HCT116 (cell line): ENCODE measurements around the gene CCDC92B. TPM values are rescaled to one million over a fixed set of nuclear protein-coding genes. Genes with fewer than 3 reads are reported as not detected.

Experiments
- ATAC-seq: fragments of 200-7000 bp; cut with Tn5 transposase; 2 replicates; pipeline ENCODE4 v1.9.1; 2020; ENCODE audit warnings: mild to moderate bottlenecking, moderate library complexity
- BruUV-seq: library from RNA; stranded (reverse); fragments of 400-500 nt; replicated peaks from 2 replicates; lab custom pipeline; 2021; lab: Mats Ljungman, UMichigan
- CTCF ChIA-PET: fragments of 300-600 bp; sonication (Branson Sonifier 250); formaldehyde crosslinking; loops from one replicate; lab custom pipeline; 2021; ENCODE audit warnings: antibody characterized with exemption; lab: Charles Lee
- POLR2A ChIA-PET: fragments of 300-600, 350-600 bp; sonication (Branson Sonifier 250); formaldehyde crosslinking; loops from one replicate; lab custom pipeline; 2021; ENCODE audit warnings: antibody characterized with exemption; lab: Charles Lee
- RAD21 ChIA-PET, 2 experiments: fragments of 300-600 bp; sonication (Branson Sonifier 250); formaldehyde crosslinking; loops; one replicate each; lab custom pipeline; 2023; ENCODE audit warnings: low total read pairs in 2 of 2; ENCODE audit not compliant: uncharacterized antibody in 2 of 2, unreplicated experiment in 2 of 2, low non-redundant PET in 1 of 2; lab: Charles Lee
- DNase-seq: peaks from one replicate; pipeline ENCODE4 v3.0.0-alpha.2; 2010; ENCODE audit warnings: low read depth, low spot score
- H2AFZ ChIP-seq: fragments of 200-600 bp; shearing (Covaris generic), sonication (generic); 2 replicates; pipeline ENCODE4 v1.6.1; 2017; ENCODE audit warnings: low read depth, mixed run types, mixed read lengths, antibody characterized with exemption, low read length; ENCODE audit not compliant: poor library complexity, severe bottlenecking
- H3K27ac ChIP-seq: 2 replicates; pipeline ENCODE4 v1.5.1; 2012; ENCODE audit warnings: low read depth, low read length
- H3K27me3 ChIP-seq: fragments of 200-600 bp; sonication (generic); 2 replicates; pipeline ENCODE4 v1.6.1; 2016; ENCODE audit warnings: mixed run types, low read length, mixed read lengths; ENCODE audit not compliant: insufficient read depth
- H3K36me3 ChIP-seq, 2 experiments: fragments of 200-500 bp in 1 of 2; fragments of 200-600 bp in 1 of 2; sonication (Bioruptor generic) in 1 of 2; sonication (generic) in 1 of 2; 2 replicates each; pipeline versions ENCODE4 v1.5.1 to v1.6.1; 2014 to 2016; ENCODE audit warnings: low read length in 2 of 2, inconsistent platforms in 1 of 2, mixed read lengths in 1 of 2, mixed run types in 1 of 2; ENCODE audit not compliant: insufficient read depth in 2 of 2, control insufficient read depth in 1 of 2
- H3K4me1 ChIP-seq, 2 experiments: fragments of 200-600 bp in 1 of 2; sonication (generic) in 1 of 2; 2 replicates each; pipeline versions ENCODE4 v1.5.1 to v1.6.1; 2012 to 2017; ENCODE audit warnings: low read length in 2 of 2, inconsistent platforms in 1 of 2, mild to moderate bottlenecking in 1 of 2, mixed read lengths in 1 of 2, mixed run types in 1 of 2, moderate library complexity in 1 of 2; ENCODE audit not compliant: insufficient read depth in 2 of 2, control insufficient read depth in 1 of 2
- H3K4me2 ChIP-seq: fragments of 200-600 bp; sonication (generic); 2 replicates; pipeline ENCODE4 v1.6.1; 2017; ENCODE audit warnings: mixed run types, low read length, mixed read lengths
- H3K4me3 ChIP-seq, 2 experiments: fragments of 200-600 bp in 1 of 2; sonication (generic) in 1 of 2; replicated peaks in 1 of 2; 2 replicates each; pipeline ENCODE4 v1.5.1; 2011 to 2016; ENCODE audit warnings: low read length in 2 of 2, control low read depth in 1 of 2, low read depth in 1 of 2, mild to moderate bottlenecking in 1 of 2, mixed read lengths in 1 of 2, mixed run types in 1 of 2
- H3K79me2 ChIP-seq: fragments of 200-600 bp; sonication (generic); 2 replicates; pipeline ENCODE4 v1.6.1; 2017; ENCODE audit warnings: mild to moderate bottlenecking, mixed run types, low read length, moderate library complexity, mixed read lengths; ENCODE audit not compliant: insufficient read depth
- H3K9ac ChIP-seq: fragments of 200-600 bp; sonication (generic); 2 replicates; pipeline ENCODE4 v1.6.1; 2016; ENCODE audit warnings: low read length, mixed read lengths
- H3K9me2 ChIP-seq: fragments of 200-600 bp; sonication (generic), shearing (Covaris generic); 2 replicates; pipeline ENCODE4 v1.6.1; 2017; ENCODE audit warnings: mixed run types, mild to moderate bottlenecking, moderate library complexity; ENCODE audit not compliant: insufficient read depth
- H3K9me3 ChIP-seq, 2 experiments: fragments of 200-500 bp in 1 of 2; fragments of 200-600 bp in 1 of 2; sonication (Bioruptor generic) in 1 of 2; sonication (generic) in 1 of 2; 2 replicates each; pipeline ENCODE4 v1.6.1; 2014 to 2017; ENCODE audit warnings: low read length in 2 of 2, mixed read lengths in 2 of 2, inconsistent platforms in 1 of 2, low read depth in 1 of 2, mild to moderate bottlenecking in 1 of 2, mixed run types in 1 of 2, moderate library complexity in 1 of 2; ENCODE audit not compliant: control insufficient read depth in 1 of 2, insufficient read depth in 1 of 2
- H4K20me1 ChIP-seq: fragments of 200-600 bp; sonication (generic), shearing (Covaris generic); 2 replicates; pipeline ENCODE4 v1.6.1; 2017; ENCODE audit warnings: mixed run types, mild to moderate bottlenecking, moderate library complexity; ENCODE audit not compliant: insufficient read depth
- CBX3 ChIP-seq: IDR thresholded peaks from 2 replicates; pipeline ENCODE4 v1.6.1; 2012; ENCODE audit warnings: low read depth
- CEBPB ChIP-seq: IDR thresholded peaks from 2 replicates; pipeline ENCODE4 v1.6.1; 2012; ENCODE audit warnings: low read depth
- EGR1 ChIP-seq: IDR thresholded peaks from 2 replicates; pipeline ENCODE4 v1.6.1; 2012; ENCODE audit warnings: low read depth
- ELF1 ChIP-seq: IDR thresholded peaks from 2 replicates; pipeline ENCODE4 v1.6.1; 2012; ENCODE audit warnings: low read depth, borderline replicate concordance
- EZH2 ChIP-seq: fragments of 200-600 bp; sonication (generic); IDR thresholded peaks from 2 replicates; pipeline ENCODE4 v1.6.1; 2017; ENCODE audit warnings: antibody characterized with exemption, mixed run types
- EZH2phosphoT487 ChIP-seq: fragments of 200-600 bp; IDR thresholded peaks from 2 replicates; pipeline ENCODE4 v1.6.1; 2018; ENCODE audit warnings: antibody characterized with exemption, borderline replicate concordance
- FOSL1 ChIP-seq: IDR thresholded peaks from 2 replicates; pipeline ENCODE4 v1.6.1; 2012; ENCODE audit warnings: low read depth
- JUND ChIP-seq: IDR thresholded peaks from 2 replicates; pipeline ENCODE4 v1.6.1; 2012
- POLR2A ChIP-seq: IDR thresholded peaks from 2 replicates; pipeline ENCODE4 v1.7.0; 2011; ENCODE audit warnings: borderline replicate concordance; ENCODE audit not compliant: insufficient read depth, insufficient read length; ENCODE audit errors: extremely low read depth
- RAD21 ChIP-seq: IDR thresholded peaks from 2 replicates; pipeline ENCODE4 v1.6.1; 2012; ENCODE audit warnings: low read depth, mild to moderate bottlenecking
- REST ChIP-seq: IDR thresholded peaks from 2 replicates; pipeline ENCODE4 v1.6.1; 2012; ENCODE audit warnings: low read depth
- SIN3A ChIP-seq: IDR thresholded peaks from 2 replicates; pipeline ENCODE4 v1.6.1; 2012; ENCODE audit warnings: low read depth
- SRF ChIP-seq: IDR thresholded peaks from 2 replicates; pipeline ENCODE4 v1.6.1; 2012; ENCODE audit warnings: low read depth
- TCF7L2 ChIP-seq: IDR thresholded peaks from 2 replicates; pipeline ENCODE4 v1.7.0; 2011; ENCODE audit warnings: borderline replicate concordance, inconsistent platforms; ENCODE audit not compliant: insufficient read depth, insufficient read length; ENCODE audit errors: extremely low read depth
- ZBTB33 ChIP-seq: IDR thresholded peaks from 2 replicates; pipeline ENCODE4 v1.6.1; 2011; ENCODE audit warnings: mild to moderate bottlenecking, low read length, moderate library complexity; ENCODE audit not compliant: insufficient replicate concordance; ENCODE audit errors: extremely low read depth
- ZFX ChIP-seq: fragments of 450-650 bp; IDR thresholded peaks from 2 replicates; pipeline ENCODE4 v1.6.1; 2017
- ZNF274 ChIP-seq: fragments of 200-500 bp; sonication (Bioruptor generic); IDR thresholded peaks from 2 replicates; pipeline ENCODE4 v1.6.1; 2014; ENCODE audit warnings: mild to moderate bottlenecking, low read depth, low read length, inconsistent platforms
- intact Hi-C: fragments of 100-400 bp; cut with micrococcal nuclease; formaldehyde crosslinking; loops from 2 replicates; pipeline ENCODE4 v1.10.0; 2022
- total RNA-seq: library from RNA; stranded (reverse); gene quantifications from one replicate; pipeline ENCODE4 v1.2.1, GENCODE V29; 2021; ENCODE audit not compliant: unreplicated experiment
- TF ChIP-seq, protein P1 (sequence below), 3 experiments: fragments of 200-600 bp in 1 of 3; sonication (generic) in 1 of 3; IDR thresholded peaks in 2 of 3; conservative IDR thresholded peaks in 1 of 3; 2 replicates each; pipeline ENCODE4 v1.5.1; 2012 to 2017; ENCODE audit warnings: low read depth in 2 of 3, low read length in 2 of 3, antibody characterized with exemption in 1 of 3, borderline replicate concordance in 1 of 3, control low read depth in 1 of 3, mild to moderate bottlenecking in 1 of 3, mixed read lengths in 1 of 3, mixed run types in 1 of 3, moderate library complexity in 1 of 3; ENCODE audit not compliant: insufficient read depth in 1 of 3
- TF ChIP-seq, protein P2 (sequence below): IDR thresholded peaks from 2 replicates; pipeline ENCODE4 v1.6.1; 2012
- TF ChIP-seq, protein P3 (sequence below): IDR thresholded peaks from 2 replicates; pipeline ENCODE4 v1.6.1; 2012

Gene CCDC92B
- total RNA-seq, 1 experiment from 2014 or later = 0.17 TPM

DNA sequence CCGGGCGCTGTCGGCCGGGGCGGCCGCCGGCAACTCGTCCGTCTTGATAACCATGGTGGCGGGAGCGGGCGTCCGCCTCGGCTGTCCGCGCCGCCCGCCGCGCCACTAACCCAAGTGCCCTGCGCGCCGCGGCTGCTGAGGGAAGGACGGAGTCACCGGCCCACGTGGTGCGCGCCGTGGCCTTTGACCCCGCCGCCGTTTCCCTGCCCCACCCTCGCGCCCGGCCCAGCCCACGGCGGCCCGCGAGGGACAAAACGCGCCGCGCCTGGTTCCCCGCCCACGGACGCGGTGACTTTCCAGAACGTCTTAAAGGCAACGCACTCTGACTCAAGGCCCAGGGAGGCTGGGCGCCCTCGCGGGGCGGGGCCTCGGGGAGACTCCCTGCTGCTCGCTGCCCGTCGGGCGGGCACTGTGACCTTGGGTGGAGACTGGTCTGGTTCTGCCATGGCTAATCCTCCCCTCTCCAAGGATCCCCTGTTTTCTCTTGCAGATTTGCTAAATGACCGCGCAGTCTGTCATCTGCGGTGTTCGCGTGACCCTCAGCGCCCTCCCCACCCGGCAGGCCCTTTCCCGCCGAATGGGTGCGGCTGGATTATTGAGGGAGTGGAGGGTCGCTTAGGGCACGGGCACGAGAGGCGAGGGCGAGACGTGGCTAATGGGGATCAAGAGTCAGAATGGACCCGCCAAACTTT lies 37.7 kb downstream of the CCDC92B start, which contains the start of gene CLUH:
CLUH (minus strand) TSS at position 157 of the 692 bp plus-strand sequence; CDS start at position 54, 103 bp downstream.
- Histone ChIP-seq H3K4me3 (peak within 1 kb of the TSS; percentile 94 to 100), H3K4me2 (peak within 1 kb of the TSS; percentile 100), H3K79me2 (peaks cover 51% of the 10 kb centered on the region), H2AFZ (no peak within 1 kb of the TSS), H3K36me3 (peaks cover under 1 to 13% of the 10 kb centered on the region in 2 experiments; a peak in 2 of 4 replicates), H4K20me1 (peaks cover 12% of the 10 kb centered on the region; the same call in 1 of the 2 replicates), H3K27ac (peak within 1 kb of the TSS; percentile 65), H3K27me3 (no peaks in the 10 kb centered on the region), H3K4me1 (peaks cover 26 to 45% of the 10 kb centered on the region in 2 experiments), H3K9me2 (no peaks in the 10 kb centered on the region), H3K9ac (peak within 1 kb of the TSS; percentile 94), H3K9me3 (no peaks in the 10 kb centered on the region)
- ChIA-PET RAD21 (no interaction called here), POLR2A (interaction anchor here (1.0 kb wide), 1 partner anchor 12 kb away, joined by 3 read pairs; no protein-coding TSS in a partner anchor), CTCF (no interaction called here)
- intact Hi-C loops = no loop called here
- no TSS peak for BruUV-seq
- DNase-seq (peak; percentile 94), ATAC-seq (peak; percentile 83)
- TF ChIP-seq, protein P1, sequence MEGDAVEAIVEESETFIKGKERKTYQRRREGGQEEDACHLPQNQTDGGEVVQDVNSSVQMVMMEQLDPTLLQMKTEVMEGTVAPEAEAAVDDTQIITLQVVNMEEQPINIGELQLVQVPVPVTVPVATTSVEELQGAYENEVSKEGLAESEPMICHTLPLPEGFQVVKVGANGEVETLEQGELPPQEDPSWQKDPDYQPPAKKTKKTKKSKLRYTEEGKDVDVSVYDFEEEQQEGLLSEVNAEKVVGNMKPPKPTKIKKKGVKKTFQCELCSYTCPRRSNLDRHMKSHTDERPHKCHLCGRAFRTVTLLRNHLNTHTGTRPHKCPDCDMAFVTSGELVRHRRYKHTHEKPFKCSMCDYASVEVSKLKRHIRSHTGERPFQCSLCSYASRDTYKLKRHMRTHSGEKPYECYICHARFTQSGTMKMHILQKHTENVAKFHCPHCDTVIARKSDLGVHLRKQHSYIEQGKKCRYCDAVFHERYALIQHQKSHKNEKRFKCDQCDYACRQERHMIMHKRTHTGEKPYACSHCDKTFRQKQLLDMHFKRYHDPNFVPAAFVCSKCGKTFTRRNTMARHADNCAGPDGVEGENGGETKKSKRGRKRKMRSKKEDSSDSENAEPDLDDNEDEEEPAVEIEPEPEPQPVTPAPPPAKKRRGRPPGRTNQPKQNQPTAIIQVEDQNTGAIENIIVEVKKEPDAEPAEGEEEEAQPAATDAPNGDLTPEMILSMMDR (IDR thresholded peaks at IDR 0.05 in 2 of 3, conservative IDR thresholded peaks at IDR 0.05 in 1 of 3; ENCODE audit: borderline replicate concordance in 1 of 3, insufficient read depth in 1 of 3, low read depth in 2 of 3, low read length in 2 of 3) = no peak
- TF ChIP-seq JUND = no peak
- TF ChIP-seq, protein P2, sequence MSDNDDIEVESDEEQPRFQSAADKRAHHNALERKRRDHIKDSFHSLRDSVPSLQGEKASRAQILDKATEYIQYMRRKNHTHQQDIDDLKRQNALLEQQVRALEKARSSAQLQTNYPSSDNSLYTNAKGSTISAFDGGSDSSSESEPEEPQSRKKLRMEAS = peak; percentile 97
- TF ChIP-seq EZH2 = no peak
- no peak for TF ChIP-seq ELF1
- peak; percentile 99 for TF ChIP-seq EGR1
- TF ChIP-seq EZH2phosphoT487 = no peak
- peak; percentile 63 for TF ChIP-seq TCF7L2
- TF ChIP-seq ZNF274 = no peak
- no peak for TF ChIP-seq RAD21
- TF ChIP-seq ZFX = no peak; the same call in 1 of the 2 replicates
- TF ChIP-seq CBX3 = no peak
- peak; percentile 87 for TF ChIP-seq ZBTB33
- TF ChIP-seq SIN3A = peak; percentile 89; the same call in 1 of the 2 replicates
- TF ChIP-seq FOSL1 = no peak
- TF ChIP-seq, protein P3, sequence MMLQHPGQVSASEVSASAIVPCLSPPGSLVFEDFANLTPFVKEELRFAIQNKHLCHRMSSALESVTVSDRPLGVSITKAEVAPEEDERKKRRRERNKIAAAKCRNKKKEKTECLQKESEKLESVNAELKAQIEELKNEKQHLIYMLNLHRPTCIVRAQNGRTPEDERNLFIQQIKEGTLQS = no peak
- TF ChIP-seq CEBPB = no peak
- TF ChIP-seq SRF = no peak
- peak; percentile 42 for TF ChIP-seq POLR2A
- TF ChIP-seq REST = no peak
